Measurements from ENCODE around the gene SORCS2. TPM values are rescaled to one million over a fixed set of nuclear protein-coding genes. Genes with fewer than 3 reads are reported as not detected.
A peak's percentile ranks its signal among the peaks of the same experiment; 100 is the strongest.

The SORCS2 gene
- total RNA-seq, 1 donor: 0.27 TPM

GRCh38 chr4:7330811-7331681 lies 138.7 kb downstream of the SORCS2 start:
- no peak for DNase-seq (ENCODE audit: low read depth)
- H3K4me3 ChIP-seq (ENCODE audit: low read depth, low read length): no peak overlapping the region
- no peak for TF ChIP-seq CTCF (IDR thresholded peaks at IDR 0.05; ENCODE audit: insufficient read depth, low read length)

GRCh38 chr4:7331682-7332000 lies 139.3 kb downstream of the SORCS2 start:
- H3K4me3 ChIP-seq (ENCODE audit: low read depth, low read length): no peak overlapping the region
- no peak for DNase-seq (ENCODE audit: low read depth)

GRCh38 chr4:7332216-7333023 lies 140.1 kb downstream of the SORCS2 start:
- no peak overlapping the region for H3K4me3 ChIP-seq (ENCODE audit: low read depth, low read length)
- DNase-seq (ENCODE audit: low read depth): peak; percentile 35
- TF ChIP-seq CTCF (IDR thresholded peaks at IDR 0.05; ENCODE audit: insufficient read depth, low read length): no peak

More at GRCh38 chr4:7331682-7332000, 139.3 kb downstream of the SORCS2 start:
- TF ChIP-seq CTCF (IDR thresholded peaks at IDR 0.05; ENCODE audit: insufficient read depth, low read length): no peak

DNA sequence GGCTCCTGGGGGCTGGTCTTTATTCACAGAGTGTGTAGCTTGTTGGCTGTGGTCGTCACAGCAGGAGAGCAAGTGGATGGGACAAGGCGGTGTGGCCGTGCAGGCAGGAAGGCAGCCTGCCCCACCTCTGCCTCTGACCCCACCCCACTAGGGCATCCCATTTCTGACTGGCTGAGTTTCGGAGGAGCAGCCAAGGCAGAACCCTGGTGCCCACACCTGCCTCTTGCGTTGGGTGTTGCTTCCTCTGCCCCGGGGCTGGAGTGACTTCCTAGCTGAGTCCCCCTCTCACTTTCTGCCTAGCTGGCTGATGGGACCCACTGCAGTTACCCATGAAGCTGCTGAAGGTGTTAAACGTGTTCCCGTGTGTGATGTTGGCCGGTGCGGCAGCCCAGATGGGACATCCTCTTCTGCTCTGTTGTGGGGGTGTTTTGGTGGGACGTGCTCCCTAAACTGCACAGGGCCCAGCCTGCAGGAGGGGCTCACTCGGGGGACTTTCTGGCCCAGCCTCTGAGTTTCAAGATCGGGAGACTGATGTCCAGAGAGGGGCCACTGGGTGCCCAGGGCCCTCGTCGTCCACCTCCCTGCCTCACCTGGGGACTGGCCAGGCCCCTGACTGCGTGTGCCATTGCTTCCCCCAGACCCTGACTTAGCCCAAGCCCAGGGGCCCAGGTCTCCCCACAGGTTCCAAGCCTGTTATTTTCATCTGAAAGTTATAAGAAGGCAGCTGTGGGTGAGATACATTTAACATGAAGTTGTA lies 140.9 kb downstream of the SORCS2 start:
- TF ChIP-seq CTCF (IDR thresholded peaks at IDR 0.05; ENCODE audit: insufficient read depth, low read length): no peak
- no peak for DNase-seq (ENCODE audit: low read depth)
- no peak overlapping the region for H3K4me3 ChIP-seq (ENCODE audit: low read depth, low read length)

- no peak for TF ChIP-seq CTCF (IDR thresholded peaks at IDR 0.05; ENCODE audit: insufficient read depth, low read length)
- H3K4me3 ChIP-seq (ENCODE audit: low read depth, low read length): no peak overlapping the region
- no peak for DNase-seq (ENCODE audit: low read depth)
These were observed 141.6 kb downstream of the SORCS2 start for GRCh38 chr4:7333801-7334421.
